Measurements from ENCODE around the gene GDI2. TPM values are rescaled to one million over a fixed set of nuclear protein-coding genes. Genes with fewer than 3 reads are reported as not detected.

The GDI2 gene
- total and polyA plus RNA-seq, 2 of the 13 experiments (the other 11 are each of a cell fraction or from before 2014, with no cell fraction given) = 153 to 477 TPM

DNA sequence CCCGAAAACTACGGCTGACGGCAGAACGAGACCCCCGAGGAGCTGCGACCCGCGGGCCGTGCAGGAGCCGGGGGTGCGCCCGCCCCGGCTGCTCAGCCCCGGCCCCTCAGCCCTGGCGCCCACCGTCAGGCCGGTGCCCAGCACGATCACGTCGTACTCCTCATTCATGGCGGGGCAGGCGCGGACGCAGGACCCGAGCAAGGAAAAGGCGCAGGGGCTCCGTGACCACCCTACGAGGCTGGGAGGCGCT is 218 bp downstream of the GDI2 start:
- FAIRE-seq (no peak), DNase-seq (ENCODE audit: low spot score) (no peak), ATAC-seq (peak; percentile 56)
- peak overlapping the region; percentile 99 for H3K9ac ChIP-seq (ENCODE audit: insufficient read depth, low read depth, low read length)
- H3K4me2 ChIP-seq (ENCODE audit: low read depth, low read length) = peak overlapping the region; percentile 90; the same call in 1 of the 2 replicates
- H3K36me3 ChIP-seq (replicated peaks in 1 of 2; ENCODE audit: control insufficient read depth in 1 of 2, insufficient read depth in 2 of 2, low read length in 2 of 2) = peaks cover 0 to under 1% of the 10 kb centered on the region in 2 experiments; a peak in 2 of 5 replicates
- peaks cover 0 to 3% of the 10 kb centered on the region in 2 experiments; a peak in 1 of 5 replicates for H3K27me3 ChIP-seq (ENCODE audit: control insufficient read depth in 1 of 2, insufficient read depth in 2 of 2, low read length in 2 of 2)
- H3K9me3 ChIP-seq (ENCODE audit: low read length) = no peaks in the 10 kb centered on the region
- H4K20me1 ChIP-seq (ENCODE audit: insufficient read depth, low read length) = peaks cover 46% of the 10 kb centered on the region
- no TSS peak for BruUV-seq (replicated peaks)
- CTCF ChIA-PET (ENCODE audit: low intra/inter-chr PET ratio, low total read pairs) = no interaction called here
- peaks cover 66% of the 10 kb centered on the region for H3K4me1 ChIP-seq (ENCODE audit: insufficient read depth, low read length)
- peak overlapping the region; percentile 100 for H3K27ac ChIP-seq (ENCODE audit: extremely low read length, insufficient read depth, low read length)
- in situ Hi-C loops (cut with HindIII; ENCODE audit: extremely low pct_ligation_motif_present, low pct_unique_long_range_greater_than_20kb) = loop anchor here (10.0 kb wide), 1 partner anchor 62 kb away; no protein-coding TSS in a partner anchor
- 0% methylated on average over 13 of the region's 29 CpGs for WGBS (ENCODE audit: low lambda C conversion rate)
- no peak overlapping the region for H2AFZ ChIP-seq (ENCODE audit: low read length)
- POLR2A ChIA-PET = interaction anchor here (0.8 to 2.3 kb wide), 21 partner anchors 8 to 367 kb away, joined by 3 to 28 read pairs (median 5); partner anchors contain the start of genes ANKRD16, FBH1 and TASOR2
- intact Hi-C loops (cut with micrococcal nuclease; ENCODE audit: unreplicated experiment) = loop anchor here (5.0 kb wide), 1 partner anchor 74 kb away; the partner anchor contains the start of gene ANKRD16
- H3K79me2 ChIP-seq (ENCODE audit: insufficient read depth, low read length) = peaks cover 56% of the 10 kb centered on the region
- peak overlapping the region; percentile 89 to 100 (median 97) for H3K4me3 ChIP-seq (replicated peaks in 1 of 3; ENCODE audit: insufficient read depth in 1 of 3, low read depth in 2 of 3, low read length in 3 of 3)
- TF ChIP-seq FOXO4 (CRISPR knock-in tag; conservative IDR thresholded peaks at IDR 0.05) (peak; percentile 6; the same call in 1 of the 2 replicates), MED8 (CRISPR knock-in tag; IDR thresholded peaks at IDR 0.05; ENCODE audit: insufficient replicate concordance) (peak; percentile 14), KAT7 (CRISPR knock-in tag; IDR thresholded peaks at IDR 0.05; ENCODE audit: borderline replicate concordance) (0 out of 2 replicates have a peak, but pooled peaks have one; percentile 19), GFI1 (CRISPR knock-in tag; IDR thresholded peaks at IDR 0.05; ENCODE audit: borderline replicate concordance) (no peak), ZSCAN29 (CRISPR knock-in tag; conservative IDR thresholded peaks at IDR 0.05) (no peak), TSC22D2 (CRISPR knock-in tag; IDR thresholded peaks at IDR 0.05; ENCODE audit: borderline replicate concordance) (peak; percentile 43; the same call in 1 of the 2 replicates), HNRNPH1 (optimal IDR thresholded peaks at IDR 0.05; ENCODE audit: low read depth, low read length) (no peak), NONO (IDR thresholded peaks at IDR 0.05) (no peak), NONO (CRISPR knock-in tag; conservative IDR thresholded peaks at IDR 0.05) (no peak; the same call in 1 of the 2 replicates), ZSCAN30 (CRISPR knock-in tag; IDR thresholded peaks at IDR 0.05) (no peak), SRY (CRISPR knock-in tag; IDR thresholded peaks at IDR 0.05) (0 out of 2 replicates have a peak, but pooled peaks have one; percentile 10), ZNF850 (CRISPR knock-in tag; conservative IDR thresholded peaks at IDR 0.05) (no peak), MED13 (CRISPR knock-in tag; IDR thresholded peaks at IDR 0.05) (0 out of 2 replicates have a peak, but pooled peaks have one; percentile 18), FOXA3 (CRISPR knock-in tag; IDR thresholded peaks at IDR 0.05) (no peak), ZNF558 (CRISPR knock-in tag; IDR thresholded peaks at IDR 0.05; ENCODE audit: borderline replicate concordance) (no peak; the same call in 1 of the 2 replicates), NFKB2 (CRISPR knock-in tag; IDR thresholded peaks at IDR 0.05; ENCODE audit: borderline replicate concordance) (no peak), PLSCR1 (CRISPR knock-in tag; IDR thresholded peaks at IDR 0.05; ENCODE audit: borderline replicate concordance) (no peak), HDAC1 (CRISPR knock-in tag; IDR thresholded peaks at IDR 0.05) (peak; percentile 9; the same call in 1 of the 2 replicates), THRA (CRISPR knock-in tag; IDR thresholded peaks at IDR 0.05; ENCODE audit: borderline replicate concordance) (no peak), ATRX (CRISPR knock-in tag; IDR thresholded peaks at IDR 0.05; ENCODE audit: borderline replicate concordance) (no peak)
- TF ChIP-seq, protein P1, sequence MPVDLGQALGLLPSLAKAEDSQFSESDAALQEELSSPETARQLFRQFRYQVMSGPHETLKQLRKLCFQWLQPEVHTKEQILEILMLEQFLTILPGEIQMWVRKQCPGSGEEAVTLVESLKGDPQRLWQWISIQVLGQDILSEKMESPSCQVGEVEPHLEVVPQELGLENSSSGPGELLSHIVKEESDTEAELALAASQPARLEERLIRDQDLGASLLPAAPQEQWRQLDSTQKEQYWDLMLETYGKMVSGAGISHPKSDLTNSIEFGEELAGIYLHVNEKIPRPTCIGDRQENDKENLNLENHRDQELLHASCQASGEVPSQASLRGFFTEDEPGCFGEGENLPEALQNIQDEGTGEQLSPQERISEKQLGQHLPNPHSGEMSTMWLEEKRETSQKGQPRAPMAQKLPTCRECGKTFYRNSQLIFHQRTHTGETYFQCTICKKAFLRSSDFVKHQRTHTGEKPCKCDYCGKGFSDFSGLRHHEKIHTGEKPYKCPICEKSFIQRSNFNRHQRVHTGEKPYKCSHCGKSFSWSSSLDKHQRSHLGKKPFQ (CRISPR knock-in tag; IDR thresholded peaks at IDR 0.05; ENCODE audit: insufficient replicate concordance) = no peak
